ENCODE data around the gene SPINK2.

GRCh38 chr4:56760183-56760582 lies 61.3 kb downstream of the SPINK2 start:
- TF ChIP-seq, protein P1, sequence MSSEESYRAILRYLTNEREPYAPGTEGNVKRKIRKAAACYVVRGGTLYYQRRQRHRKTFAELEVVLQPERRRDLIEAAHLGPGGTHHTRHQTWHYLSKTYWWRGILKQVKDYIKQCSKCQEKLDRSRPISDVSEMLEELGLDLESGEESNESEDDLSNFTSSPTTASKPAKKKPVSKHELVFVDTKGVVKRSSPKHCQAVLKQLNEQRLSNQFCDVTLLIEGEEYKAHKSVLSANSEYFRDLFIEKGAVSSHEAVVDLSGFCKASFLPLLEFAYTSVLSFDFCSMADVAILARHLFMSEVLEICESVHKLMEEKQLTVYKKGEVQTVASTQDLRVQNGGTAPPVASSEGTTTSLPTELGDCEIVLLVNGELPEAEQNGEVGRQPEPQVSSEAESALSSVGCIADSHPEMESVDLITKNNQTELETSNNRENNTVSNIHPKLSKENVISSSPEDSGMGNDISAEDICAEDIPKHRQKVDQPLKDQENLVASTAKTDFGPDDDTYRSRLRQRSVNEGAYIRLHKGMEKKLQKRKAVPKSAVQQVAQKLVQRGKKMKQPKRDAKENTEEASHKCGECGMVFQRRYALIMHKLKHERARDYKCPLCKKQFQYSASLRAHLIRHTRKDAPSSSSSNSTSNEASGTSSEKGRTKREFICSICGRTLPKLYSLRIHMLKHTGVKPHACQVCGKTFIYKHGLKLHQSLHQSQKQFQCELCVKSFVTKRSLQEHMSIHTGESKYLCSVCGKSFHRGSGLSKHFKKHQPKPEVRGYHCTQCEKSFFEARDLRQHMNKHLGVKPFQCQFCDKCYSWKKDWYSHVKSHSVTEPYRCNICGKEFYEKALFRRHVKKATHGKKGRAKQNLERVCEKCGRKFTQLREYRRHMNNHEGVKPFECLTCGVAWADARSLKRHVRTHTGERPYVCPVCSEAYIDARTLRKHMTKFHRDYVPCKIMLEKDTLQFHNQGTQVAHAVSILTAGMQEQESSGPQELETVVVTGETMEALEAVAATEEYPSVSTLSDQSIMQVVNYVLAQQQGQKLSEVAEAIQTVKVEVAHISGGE (CRISPR knock-in tag; IDR thresholded peaks at IDR 0.05): no peak
- TF ChIP-seq PKNOX1 (IDR thresholded peaks at IDR 0.05): no peak
- TF ChIP-seq CREB1 (IDR thresholded peaks at IDR 0.05; ENCODE audit: low read depth): no peak
- no peak for TF ChIP-seq ETV6 (conservative IDR thresholded peaks at IDR 0.05 in 1 of 2, IDR thresholded peaks at IDR 0.05 in 1 of 2; ENCODE audit: borderline replicate concordance in 1 of 2, low read depth in 1 of 2)
- TF ChIP-seq CTCF (IDR thresholded peaks at IDR 0.05 in 2 of 3, conservative IDR thresholded peaks at IDR 0.05 in 1 of 3; ENCODE audit: control insufficient read depth in 2 of 3, extremely low read depth in 1 of 3, insufficient read depth in 1 of 3, low read depth in 3 of 3, low read length in 3 of 3): no peak
- no peak for TF ChIP-seq SIN3A (IDR thresholded peaks at IDR 0.05; ENCODE audit: low read depth, low read length)
- no peak for TF ChIP-seq BACH1 (IDR thresholded peaks at IDR 0.05; ENCODE audit: borderline replicate concordance)
- no peak for TF ChIP-seq POLR2AphosphoS5 (IDR thresholded peaks at IDR 0.05; ENCODE audit: low read length)

Data from GM12878 (cell line).